ENCODE results near the gene CCDC106. TPM values are rescaled to one million over a fixed set of nuclear protein-coding genes. Genes with fewer than 3 reads are reported as not detected.

Gene CCDC106
- total RNA-seq, 1 donor from 2014 or later: 17.9 TPM

DNA sequence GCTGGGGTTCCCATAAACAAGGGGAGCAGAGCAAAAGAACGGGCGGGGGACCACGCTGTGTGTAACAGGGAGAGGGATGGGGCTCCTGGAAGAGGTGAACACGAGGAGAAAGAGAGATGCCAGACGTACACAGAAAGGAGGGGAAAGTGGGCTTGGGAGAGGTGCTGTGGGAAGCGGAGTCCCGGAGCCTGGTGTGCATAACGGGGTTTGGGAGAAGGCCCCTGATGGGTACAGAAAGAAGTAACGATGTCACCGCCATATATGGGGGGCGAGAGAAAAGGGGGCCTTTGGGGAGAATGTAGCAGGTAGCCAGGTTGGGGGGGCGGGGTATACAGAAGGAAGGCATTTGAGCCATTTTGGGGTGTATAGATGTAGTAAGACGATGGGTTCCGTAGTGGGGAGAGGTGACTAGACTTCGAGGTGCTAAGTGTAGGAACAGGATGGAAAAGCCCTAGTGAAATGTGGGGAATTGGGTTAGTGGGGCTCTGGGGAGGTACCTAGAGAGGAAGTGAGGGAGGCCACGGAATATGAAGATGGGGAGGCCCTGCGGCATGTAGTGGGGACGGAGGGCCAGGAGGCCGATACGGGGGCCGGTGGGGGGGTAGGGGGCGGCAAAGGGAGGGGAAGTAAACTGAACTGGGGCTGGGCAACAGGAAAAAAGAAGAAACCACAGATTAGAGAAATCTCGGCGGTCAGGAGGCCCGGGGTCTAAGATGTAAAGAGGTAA, 6.4 kb upstream of the CCDC106 start:
- DNase-seq (ENCODE audit: low read depth): no peak
- H3K4me3 ChIP-seq (ENCODE audit: low read depth, low read length): peak overlapping the region; percentile 85
- TF ChIP-seq, protein P1, sequence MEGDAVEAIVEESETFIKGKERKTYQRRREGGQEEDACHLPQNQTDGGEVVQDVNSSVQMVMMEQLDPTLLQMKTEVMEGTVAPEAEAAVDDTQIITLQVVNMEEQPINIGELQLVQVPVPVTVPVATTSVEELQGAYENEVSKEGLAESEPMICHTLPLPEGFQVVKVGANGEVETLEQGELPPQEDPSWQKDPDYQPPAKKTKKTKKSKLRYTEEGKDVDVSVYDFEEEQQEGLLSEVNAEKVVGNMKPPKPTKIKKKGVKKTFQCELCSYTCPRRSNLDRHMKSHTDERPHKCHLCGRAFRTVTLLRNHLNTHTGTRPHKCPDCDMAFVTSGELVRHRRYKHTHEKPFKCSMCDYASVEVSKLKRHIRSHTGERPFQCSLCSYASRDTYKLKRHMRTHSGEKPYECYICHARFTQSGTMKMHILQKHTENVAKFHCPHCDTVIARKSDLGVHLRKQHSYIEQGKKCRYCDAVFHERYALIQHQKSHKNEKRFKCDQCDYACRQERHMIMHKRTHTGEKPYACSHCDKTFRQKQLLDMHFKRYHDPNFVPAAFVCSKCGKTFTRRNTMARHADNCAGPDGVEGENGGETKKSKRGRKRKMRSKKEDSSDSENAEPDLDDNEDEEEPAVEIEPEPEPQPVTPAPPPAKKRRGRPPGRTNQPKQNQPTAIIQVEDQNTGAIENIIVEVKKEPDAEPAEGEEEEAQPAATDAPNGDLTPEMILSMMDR (conservative IDR thresholded peaks at IDR 0.05; ENCODE audit: low read depth, low read length): no peak

DNA sequence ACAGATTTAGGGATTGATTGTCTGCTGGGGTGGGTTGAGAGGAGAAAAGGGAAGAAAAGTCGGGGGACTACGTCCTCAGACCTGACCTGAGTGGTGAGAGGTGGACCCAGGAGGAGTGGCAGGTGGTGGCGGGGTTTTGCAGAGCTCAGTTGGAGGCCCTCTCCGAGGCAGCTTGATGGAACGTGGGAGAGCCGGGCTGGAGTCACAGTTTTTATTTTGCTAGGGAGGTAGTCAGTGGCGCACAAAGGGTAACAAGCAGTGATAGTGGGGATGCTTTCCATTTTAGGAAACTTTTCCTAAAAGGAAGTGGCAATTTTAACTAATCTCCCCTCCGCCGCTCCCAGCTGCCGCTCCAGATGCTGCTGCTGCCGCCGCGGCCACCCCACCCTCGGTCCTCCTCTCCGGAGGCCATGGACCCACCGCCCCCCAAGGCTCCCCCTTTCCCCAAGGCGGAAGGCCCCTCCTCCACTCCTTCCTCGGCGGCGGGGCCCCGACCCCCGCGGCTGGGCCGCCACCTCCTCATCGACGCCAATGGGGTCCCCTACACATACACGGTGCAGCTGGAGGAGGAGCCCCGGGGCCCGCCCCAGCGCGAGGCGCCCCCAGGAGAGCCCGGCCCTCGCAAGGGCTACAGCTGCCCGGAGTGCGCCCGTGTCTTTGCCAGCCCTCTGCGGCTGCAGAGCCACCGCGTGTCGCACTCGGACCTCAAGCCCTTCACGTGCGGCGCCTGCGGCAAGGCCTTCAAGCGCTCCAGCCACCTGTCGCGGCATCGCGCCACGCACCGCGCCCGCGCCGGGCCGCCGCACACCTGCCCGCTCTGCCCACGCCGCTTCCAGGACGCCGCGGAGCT, 5.6 kb upstream of the CCDC106 start:
- peak overlapping the region; percentile 85 for H3K4me3 ChIP-seq (ENCODE audit: low read depth, low read length)
- TF ChIP-seq, protein P1 (conservative IDR thresholded peaks at IDR 0.05; ENCODE audit: low read depth, low read length): no peak
- no peak for DNase-seq (ENCODE audit: low read depth)

DNA sequence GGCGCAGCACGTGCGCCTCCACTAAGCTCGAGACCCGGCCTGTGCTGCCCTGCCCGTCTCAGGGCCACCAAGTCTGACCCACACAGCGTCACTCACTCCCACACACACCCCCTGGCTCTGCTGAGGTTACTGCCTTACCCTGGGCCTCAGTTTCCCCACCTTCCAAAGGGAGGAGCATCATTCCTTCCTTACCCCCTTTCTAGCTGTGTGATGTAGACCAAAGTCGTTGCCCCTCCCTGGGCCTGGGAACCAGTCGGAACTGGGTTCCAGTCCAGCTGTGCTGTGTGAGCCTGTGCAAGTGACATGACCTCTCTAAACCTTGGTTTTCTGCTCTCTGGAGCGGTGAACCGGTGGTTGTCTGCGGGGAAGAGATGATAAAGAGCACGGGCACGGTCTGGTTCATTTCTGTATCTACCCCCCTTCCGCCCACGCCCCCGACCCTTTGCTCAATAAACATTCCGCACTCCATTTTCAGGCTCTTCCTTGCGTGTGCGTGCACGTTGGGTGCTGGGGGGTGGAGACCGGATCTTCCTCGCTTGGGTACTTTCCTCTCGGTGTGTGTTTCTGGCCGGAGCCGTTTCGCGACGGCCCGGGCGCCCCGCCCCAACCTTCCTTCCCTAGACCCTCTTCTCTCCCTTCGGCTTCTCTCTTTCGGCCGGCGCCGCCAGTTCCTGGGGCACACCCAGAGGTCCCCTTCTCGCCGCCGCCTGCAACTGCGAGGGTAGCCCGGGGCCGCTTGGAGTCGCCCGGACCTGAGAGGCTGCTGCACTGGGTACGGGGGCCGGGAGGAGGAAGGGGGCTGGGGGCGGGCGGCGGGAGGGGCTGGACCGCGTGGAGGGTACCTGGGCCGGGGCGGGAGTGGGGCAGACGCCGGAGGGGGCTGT, 4.8 kb upstream of the CCDC106 start, which contains the start of gene ZNF581:
Gene ZNF581, plus strand, starts transcription at position 647 of the 884 bp plus-strand sequence. CDS start 923 bp downstream, outside the sequence.
- TF ChIP-seq, protein P1 (conservative IDR thresholded peaks at IDR 0.05; ENCODE audit: low read depth, low read length): no peak
- no peak for DNase-seq (ENCODE audit: low read depth)
- peak within 1 kb of the TSS; percentile 85 for H3K4me3 ChIP-seq (ENCODE audit: low read depth, low read length)

DNA sequence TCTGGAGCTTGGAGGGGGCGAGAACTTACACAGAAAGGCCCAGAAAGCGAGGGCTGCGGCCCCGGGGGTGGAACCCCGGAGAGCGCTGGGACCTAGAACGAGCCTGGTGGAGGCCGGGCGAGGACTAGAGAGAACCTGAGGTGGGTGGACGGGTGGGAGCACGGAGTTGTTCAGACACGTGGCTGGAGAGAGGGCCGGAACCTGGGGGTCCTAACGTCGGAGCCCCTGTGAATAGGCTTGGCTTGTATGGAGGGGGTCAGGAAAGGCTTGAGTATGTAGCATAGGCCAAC, 4.2 kb upstream of the CCDC106 start:
- TF ChIP-seq, protein P1 (conservative IDR thresholded peaks at IDR 0.05; ENCODE audit: low read depth, low read length): no peak
- DNase-seq (ENCODE audit: low read depth): no peak
- H3K4me3 ChIP-seq (ENCODE audit: low read depth, low read length): peak overlapping the region; percentile 85

DNA sequence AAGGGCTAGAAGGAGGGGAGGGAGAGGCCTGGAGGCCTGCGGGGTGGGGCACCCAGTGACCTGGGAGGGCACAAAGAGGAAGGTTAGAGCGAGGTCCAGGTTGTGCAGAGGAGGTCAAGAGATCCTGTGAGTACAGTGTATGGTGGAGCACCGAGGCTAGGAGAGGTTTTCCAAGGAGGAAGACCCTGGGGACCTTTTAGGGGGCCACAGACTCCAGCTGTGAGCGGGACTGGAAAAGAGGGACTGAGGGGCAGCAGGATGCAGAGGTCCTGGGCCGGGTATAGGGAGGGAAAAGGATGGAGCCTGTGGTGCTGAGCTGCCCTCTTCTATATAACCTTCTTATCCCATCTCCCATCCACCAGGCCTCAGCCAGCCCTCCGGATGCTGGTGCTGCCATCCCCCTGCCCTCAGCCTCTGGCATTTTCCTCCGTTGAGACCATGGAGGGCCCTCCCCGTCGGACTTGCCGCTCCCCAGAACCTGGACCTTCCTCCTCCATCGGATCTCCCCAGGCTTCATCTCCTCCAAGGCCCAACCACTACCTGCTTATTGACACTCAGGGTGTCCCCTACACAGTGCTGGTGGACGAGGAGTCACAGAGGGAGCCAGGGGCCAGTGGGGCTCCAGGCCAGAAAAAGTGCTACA, 3.7 kb upstream of the CCDC106 start:
- no peak for DNase-seq (ENCODE audit: low read depth)
- TF ChIP-seq, protein P1 (conservative IDR thresholded peaks at IDR 0.05; ENCODE audit: low read depth, low read length): no peak
- H3K4me3 ChIP-seq (ENCODE audit: low read depth, low read length): peak overlapping the region; percentile 85

DNA sequence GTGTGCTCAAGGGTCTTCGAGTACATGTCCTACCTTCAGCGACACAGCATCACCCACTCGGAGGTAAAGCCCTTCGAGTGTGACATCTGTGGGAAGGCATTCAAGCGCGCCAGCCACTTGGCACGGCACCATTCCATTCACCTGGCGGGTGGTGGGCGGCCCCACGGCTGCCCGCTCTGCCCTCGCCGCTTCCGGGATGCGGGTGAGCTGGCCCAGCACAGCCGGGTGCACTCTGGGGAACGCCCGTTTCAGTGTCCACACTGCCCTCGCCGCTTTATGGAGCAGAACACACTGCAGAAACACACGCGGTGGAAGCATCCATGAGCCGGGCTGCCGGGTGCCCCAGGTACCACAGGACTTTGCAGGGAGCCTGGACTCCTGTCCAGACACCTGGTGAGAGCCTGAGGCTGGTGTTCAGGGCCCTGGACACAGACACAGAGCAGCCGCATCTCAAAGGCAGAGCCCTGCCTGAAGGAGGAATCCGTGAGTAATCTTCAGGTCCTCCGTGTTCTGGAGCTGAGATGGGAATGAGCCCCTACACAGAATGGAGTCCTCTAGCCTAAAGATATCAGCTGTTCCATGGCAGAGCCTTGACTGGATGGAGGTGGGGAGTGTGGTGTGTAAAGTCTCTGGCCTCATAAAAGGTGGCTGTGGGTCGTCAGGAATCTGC, 3.0 kb upstream of the CCDC106 start:
- H3K4me3 ChIP-seq (ENCODE audit: low read depth, low read length): peak overlapping the region; percentile 85
- no peak for DNase-seq (ENCODE audit: low read depth)
- TF ChIP-seq, protein P1 (conservative IDR thresholded peaks at IDR 0.05; ENCODE audit: low read depth, low read length): no peak

Measured in epithelial cell of proximal tubule (primary cell).